NK-92 (cell line): Measurements from ENCODE around the gene DNAH3.
"Not testable (repeated sequence)": the region's sequence is repeated elsewhere in the genome, so short reads cannot be mapped to it uniquely, and the experiment has no call there.

ENCODE experiments used
- DNase-seq: peaks from one replicate; lab custom pipeline; 2025; ENCODE audit not compliant: unreplicated experiment; lab: John Stamatoyannopoulos, UW

The DNAH3 gene

GRCh38 chr16:20948444-20948843, 202.2 kb downstream of the DNAH3 start:
- no peak for DNase-seq

GRCh38 chr16:20946015-20946629, 204.5 kb downstream of the DNAH3 start:
- DNase-seq, result no peak

DNA sequence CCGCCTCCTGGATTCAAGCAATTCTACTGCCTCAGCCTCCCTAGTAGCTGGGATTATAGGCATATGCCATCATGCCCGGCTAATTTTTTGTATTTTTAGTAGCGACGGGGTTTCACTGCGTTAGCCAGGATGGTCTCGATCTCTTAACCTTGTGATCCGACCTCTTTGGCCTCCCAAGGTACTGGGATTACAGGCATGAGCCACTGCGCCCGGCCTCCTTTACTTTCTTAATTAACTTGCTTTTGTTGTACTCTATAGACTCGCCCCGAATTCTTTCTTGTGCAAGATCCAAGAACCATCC, 205.1 kb downstream of the DNAH3 start:
- DNase-seq, result not testable (repeated sequence)

- DNase-seq, result no peak
Measured at GRCh38 chr16:20944861-20945574, 205.6 kb downstream of the DNAH3 start.

DNA sequence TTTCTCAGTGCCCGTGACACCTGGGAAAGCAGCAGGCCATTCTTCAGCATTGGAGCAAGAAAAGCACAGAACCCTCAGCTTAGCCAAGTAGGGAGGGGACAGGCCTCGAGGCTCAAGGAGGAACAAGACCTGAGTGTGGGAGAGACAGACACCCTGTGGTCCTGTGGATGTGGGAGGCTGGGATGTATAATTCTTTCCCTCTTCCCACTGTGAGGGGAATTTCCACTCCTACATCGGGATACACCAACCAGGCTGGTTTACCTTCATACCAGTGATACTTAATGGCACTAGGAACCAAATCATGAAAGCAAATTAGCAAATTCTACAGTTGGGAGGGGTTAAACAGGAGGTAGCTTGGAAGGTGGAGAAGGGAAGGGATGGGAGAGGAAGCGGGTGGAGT, 208.4 kb downstream of the DNAH3 start:
- no peak for DNase-seq

GRCh38 chr16:20941636-20941926, 209.1 kb downstream of the DNAH3 start:
- no peak for DNase-seq

DNA sequence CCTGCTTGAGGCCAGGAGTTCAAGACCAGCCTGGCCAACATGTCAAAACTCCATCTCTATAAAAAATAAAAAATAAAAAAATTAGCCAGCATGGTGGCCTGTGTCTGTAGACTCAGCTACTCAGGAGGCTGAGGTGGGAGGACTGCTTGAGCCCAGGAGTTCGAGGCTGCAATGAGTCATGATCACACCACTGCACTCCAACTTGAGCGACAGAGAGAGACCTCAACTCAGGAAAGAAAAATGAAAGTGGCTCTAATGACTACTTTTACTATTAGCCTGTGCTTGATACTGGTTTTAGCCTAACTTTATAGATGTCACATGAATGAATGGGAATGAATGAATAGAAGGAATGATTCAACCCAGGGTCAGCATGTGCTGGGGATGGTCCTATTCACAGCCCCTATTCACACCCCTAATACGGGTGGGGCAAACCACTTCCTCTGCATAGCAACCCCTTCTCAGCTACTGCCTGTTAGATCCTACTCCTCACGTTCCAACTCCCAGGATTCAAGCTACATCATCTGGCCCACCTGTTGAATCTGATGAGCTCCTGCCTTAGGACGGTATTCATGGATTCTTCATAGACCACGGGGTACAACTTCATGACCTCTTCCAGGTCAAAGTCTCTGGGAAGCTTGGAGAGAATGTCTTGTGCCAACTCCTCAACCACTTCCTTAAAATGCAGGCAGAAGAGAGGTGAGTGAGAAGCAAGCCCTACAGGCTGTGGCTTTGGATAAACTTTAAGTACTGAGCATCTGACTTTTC, 209.6 kb downstream of the DNAH3 start:
- DNase-seq, result no peak

GRCh38 chr16:20939611-20940010, 211.0 kb downstream of the DNAH3 start:
- no peak for DNase-seq

DNA sequence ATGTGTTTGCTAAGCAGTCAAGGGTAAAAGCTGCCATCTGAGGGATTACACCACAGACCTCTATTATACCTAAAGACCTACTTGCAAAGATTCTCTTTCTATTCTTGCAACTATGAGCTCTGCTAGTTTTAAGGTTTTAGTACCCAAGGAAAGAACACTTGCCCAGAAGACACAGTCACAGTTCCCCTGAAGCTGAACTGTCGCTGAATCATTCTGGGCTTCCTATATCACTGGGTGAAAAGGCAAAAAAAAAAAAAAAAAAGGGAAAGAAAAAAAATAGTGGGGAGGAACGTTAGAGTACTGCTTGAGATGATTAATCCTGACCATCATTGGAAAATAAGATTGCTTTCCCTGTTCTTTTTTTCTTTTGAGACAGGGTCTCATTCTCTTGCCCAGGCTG, 212.2 kb downstream of the DNAH3 start:
- no peak for DNase-seq

DNA sequence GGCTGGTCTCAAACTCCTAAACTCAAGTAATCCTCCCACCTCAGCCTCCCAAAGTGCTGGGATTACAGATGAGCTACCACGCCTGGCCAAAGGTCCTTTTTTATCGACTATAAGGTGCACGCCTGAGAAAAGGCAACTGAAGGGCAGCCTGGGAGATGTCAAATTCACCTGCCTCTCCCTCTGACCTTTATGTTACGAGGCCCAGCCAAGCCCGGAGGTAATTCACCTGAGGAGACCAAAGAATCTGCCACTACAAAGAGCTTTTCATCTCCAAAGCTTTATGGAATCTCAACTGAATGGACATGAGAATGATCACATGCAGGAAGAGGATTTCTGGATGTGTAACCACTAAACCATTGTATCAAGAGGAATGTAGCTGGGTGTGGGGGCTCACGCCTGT, 212.9 kb downstream of the DNAH3 start:
- DNase-seq, result no peak

- DNase-seq, result no peak
Measured at GRCh38 chr16:20933589-20933988, 217.1 kb downstream of the DNAH3 start.

GRCh38 chr16:20931066-20931600, 219.5 kb downstream of the DNAH3 start:
- no peak for DNase-seq

GRCh38 chr16:20930365-20930690, 220.3 kb downstream of the DNAH3 start:
- DNase-seq, result no peak

- not testable (repeated sequence) for DNase-seq
Measured at GRCh38 chr16:20929676-20930364, 220.8 kb downstream of the DNAH3 start.

- DNase-seq, result no peak
Measured at GRCh38 chr16:20928774-20929411, 221.8 kb downstream of the DNAH3 start.

DNA sequence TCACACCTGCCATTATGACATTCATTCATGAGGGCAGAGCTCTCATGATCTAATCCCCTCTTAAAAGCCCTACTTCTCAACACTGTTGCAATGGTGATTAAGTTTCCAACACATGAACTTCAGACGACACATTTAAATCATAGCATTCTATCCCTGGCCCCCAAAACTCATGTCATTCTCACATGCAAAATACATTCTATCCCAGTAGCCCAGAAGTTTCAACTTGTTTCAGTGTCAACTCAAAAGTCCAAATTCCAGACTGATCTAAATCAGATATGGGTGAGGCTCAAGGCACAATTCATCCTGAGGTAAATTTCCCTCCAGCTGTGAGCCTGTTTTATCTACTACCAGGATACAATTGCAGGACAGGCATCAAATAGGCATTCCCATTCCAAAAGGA, 224.9 kb downstream of the DNAH3 start:
- DNase-seq, result no peak

- DNase-seq, result no peak
Measured at GRCh38 chr16:20923876-20924275, 226.8 kb downstream of the DNAH3 start.

GRCh38 chr16:20920799-20921198, 229.8 kb downstream of the DNAH3 start:
- no peak for DNase-seq

GRCh38 chr16:20920091-20920490, 230.6 kb downstream of the DNAH3 start:
- DNase-seq, result no peak

DNA sequence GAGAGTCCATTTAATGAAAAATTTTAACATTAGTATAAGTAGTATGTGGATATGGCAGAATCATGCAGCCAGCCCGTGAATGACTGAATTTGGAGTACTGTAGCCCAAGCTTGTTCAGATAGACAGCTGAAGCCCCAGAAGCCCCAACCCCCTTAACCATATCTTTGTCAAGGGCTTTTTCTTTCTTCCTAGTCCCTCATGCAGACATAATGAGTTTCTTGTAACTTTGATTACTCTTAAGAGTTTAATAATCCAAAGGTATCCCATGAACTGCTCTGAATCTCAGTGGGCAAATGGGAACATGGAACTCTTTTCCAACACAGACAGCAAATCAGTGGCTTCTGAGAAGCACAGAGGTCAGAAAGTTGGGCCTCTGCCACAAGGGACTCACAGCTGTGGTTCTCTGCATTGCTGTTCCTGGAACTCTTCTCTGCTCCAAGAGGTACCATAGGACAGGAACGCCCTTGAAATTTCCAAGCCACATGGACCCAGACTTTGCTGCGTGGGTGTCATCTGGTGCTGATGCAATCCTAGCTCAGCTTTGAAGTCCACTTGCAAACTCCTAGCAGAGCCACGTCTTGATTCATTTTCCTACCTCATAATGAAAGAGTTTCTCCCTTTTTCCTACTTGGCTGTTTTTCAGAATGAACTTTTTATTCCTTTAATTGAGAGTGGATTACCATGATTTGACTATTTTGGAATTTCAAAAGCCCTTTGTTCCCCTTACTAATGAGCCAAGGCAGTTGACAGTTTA, 232.0 kb downstream of the DNAH3 start:
- DNase-seq, result no peak

- DNase-seq, result no peak
Measured at GRCh38 chr16:20916942-20917341, 233.7 kb downstream of the DNAH3 start.
